Dermis microvascular lymphatic vessel endothelial cell (primary cell): ENCODE measurements around the gene CFAP97D1. TPM values are rescaled to one million over a fixed set of nuclear protein-coding genes. Genes with fewer than 3 reads are reported as not detected.

ENCODE experiments used
- DNase-seq, 2 donors: peaks; one replicate each; pipeline versions ENCODE4 v3.0.0 to v3.0.0-alpha.2; 2010; ENCODE audit warnings: low read depth in 2 of 2
- total RNA-seq: library from RNA; depleted of rRNA; stranded (reverse); fragments of >200 nt; gene quantifications from 2 replicates; pipeline ENCODE4 v1.2.1, GENCODE V29; 2014

CFAP97D1 gene
- total RNA-seq, 1 donor from 2014 or later = not detected

- DNase-seq = no peak
These were observed 46.0 kb downstream of the CFAP97D1 start for GRCh38 chr17:43826206-43826605.

- no peak for DNase-seq
These were observed 47.4 kb downstream of the CFAP97D1 start for GRCh38 chr17:43827596-43827995.

- no peak for DNase-seq
These were observed 49.5 kb downstream of the CFAP97D1 start for GRCh38 chr17:43829738-43830137.

- no peak for DNase-seq
These were observed 50.4 kb downstream of the CFAP97D1 start for GRCh38 chr17:43830510-43831140.

GRCh38 chr17:43831633-43832032 lies 51.4 kb downstream of the CFAP97D1 start:
- no peak for DNase-seq

- DNase-seq = peak in 1 of 2 donors; percentile 50
These were observed 52.1 kb downstream of the CFAP97D1 start for GRCh38 chr17:43832168-43832975.

GRCh38 chr17:43832976-43833829 lies 53.0 kb downstream of the CFAP97D1 start, which contains the start of gene MPP3:
Gene MPP3 (minus strand): TSS chr17:43833146. CDS start chr17:43831906, 1,240 bp downstream.
- DNase-seq = peak in 1 of 2 donors; percentile 67

GRCh38 chr17:43834106-43834505 lies 53.9 kb downstream of the CFAP97D1 start:
- no peak for DNase-seq

Other genes with a start within 250 kb of the CFAP97D1 start
- 7.2 TPM in 2 replicates for gene ETV4, start 234.1 kb upstream of the CFAP97D1 start, total RNA-seq
- 0.51 and 1.0 TPM in 2 replicates for gene MEOX1, start 118.5 kb upstream of the CFAP97D1 start, total RNA-seq
- not detected in 2 replicates for gene SOST, start 21.6 kb upstream of the CFAP97D1 start, total RNA-seq
- 48.5 and 90.3 TPM in 2 replicates for gene DUSP3, start 1.5 kb upstream of the CFAP97D1 start, total RNA-seq
- gene MPP3, start 52.7 kb downstream of the CFAP97D1 start, total RNA-seq = 1.3 and 1.4 TPM in 2 replicates
- gene CD300LG, start 66.7 kb downstream of the CFAP97D1 start, total RNA-seq = not detected in 2 replicates
- gene MPP2, start 127.1 kb downstream of the CFAP97D1 start, total RNA-seq = 0.13 TPM in 2 replicates
- not detected in 2 replicates for gene PPY, start 162.0 kb downstream of the CFAP97D1 start, total RNA-seq
- not detected in 2 replicates for gene PYY, start 173.5 kb downstream of the CFAP97D1 start, total RNA-seq
- 2.0 and 4.9 TPM in 2 replicates for gene NAGS, start 224.2 kb downstream of the CFAP97D1 start, total RNA-seq
- 82.8 and 89.0 TPM in 2 replicates for gene TMEM101, start 234.5 kb downstream of the CFAP97D1 start, total RNA-seq